BLaER1 treated with 17β-estradiol and CSF1 and Interleukin-3, amounts not matched to agents 10 nM and 100 nM (cell line): Measurements from ENCODE around the gene PLA2G15.
A peak's percentile ranks its signal among the peaks of the same experiment; 100 is the strongest.

ENCODE experiments used
- H3K27ac ChIP-seq, 11 experiments: shearing (Covaris generic); formaldehyde crosslinking; 2 replicates each; pipeline ENCODE4 v1.8.1; 2022
- H3K27me3 ChIP-seq, 11 experiments: shearing (Covaris generic); formaldehyde crosslinking; 2 replicates each; pipeline ENCODE4 v1.8.1; 2022
- H3K36me3 ChIP-seq, 11 experiments: shearing (Covaris generic); formaldehyde crosslinking; 2 replicates each; pipeline ENCODE4 v1.8.1; 2022
- H3K4me1 ChIP-seq, 10 experiments: shearing (Covaris generic); formaldehyde crosslinking; 2 replicates each; pipeline ENCODE4 v1.8.1; 2022
- H3K4me2 ChIP-seq, 11 experiments: shearing (Covaris generic); formaldehyde crosslinking; 2 replicates each; pipeline ENCODE4 v1.8.1; 2022
- H3K4me3 ChIP-seq, 10 experiments: shearing (Covaris generic); formaldehyde crosslinking; 2 replicates each; pipeline ENCODE4 v1.8.1; 2022
- H3K9ac ChIP-seq, 11 experiments: shearing (Covaris generic); formaldehyde crosslinking; 2 replicates each; pipeline ENCODE4 v1.8.1; 2022
- H3K9me3 ChIP-seq, 11 experiments: shearing (Covaris generic); formaldehyde crosslinking; replicated peaks in 1 of 11; 2 replicates each; pipeline ENCODE4 v1.8.1; 2022
- H4K20me1 ChIP-seq, 11 experiments: shearing (Covaris generic); formaldehyde crosslinking; 2 replicates each; pipeline ENCODE4 v1.8.1; 2022
- Cebpa-rat ChIP-seq, 11 experiments: shearing (Covaris generic); IDR thresholded peaks; 2 replicates each; pipeline ENCODE4 v1.8.1; 2022

PLA2G15 gene

GRCh38 chr16:68234188-68235107 is 10.7 kb upstream of the PLA2G15 start:
- peaks cover 0 to 16% (median 7%) of the 10 kb centered on the region in 11 experiments; a peak in 13 of 22 replicates for H3K9me3 ChIP-seq
- peak overlapping the region; percentile 66 to 93 (median 85) for H3K4me2 ChIP-seq
- peak overlapping the region in 9 of 11 experiments; percentile 38 to 76 (median 60); a peak in 17 of 22 replicates for H3K27ac ChIP-seq
- H3K27me3 ChIP-seq = no peaks in the 10 kb centered on the region
- H4K20me1 ChIP-seq = peaks cover 5 to 50% (median 10%) of the 10 kb centered on the region in 11 experiments; a peak in 15 of 22 replicates
- H3K4me3 ChIP-seq = no peak overlapping the region; a peak in 1 of 20 replicates
- H3K4me1 ChIP-seq = peaks cover 36 to 64% (median 46%) of the 10 kb centered on the region in 10 experiments
- TF ChIP-seq Cebpa-rat (IDR thresholded peaks at IDR 0.05) = no peak
- peak overlapping the region in 10 of 11 experiments; percentile 1 to 49 (median 29); a peak in 15 of 22 replicates for H3K9ac ChIP-seq
- peaks cover 11 to 29% (median 22%) of the 10 kb centered on the region in 11 experiments; a peak in 20 of 22 replicates for H3K36me3 ChIP-seq

DNA sequence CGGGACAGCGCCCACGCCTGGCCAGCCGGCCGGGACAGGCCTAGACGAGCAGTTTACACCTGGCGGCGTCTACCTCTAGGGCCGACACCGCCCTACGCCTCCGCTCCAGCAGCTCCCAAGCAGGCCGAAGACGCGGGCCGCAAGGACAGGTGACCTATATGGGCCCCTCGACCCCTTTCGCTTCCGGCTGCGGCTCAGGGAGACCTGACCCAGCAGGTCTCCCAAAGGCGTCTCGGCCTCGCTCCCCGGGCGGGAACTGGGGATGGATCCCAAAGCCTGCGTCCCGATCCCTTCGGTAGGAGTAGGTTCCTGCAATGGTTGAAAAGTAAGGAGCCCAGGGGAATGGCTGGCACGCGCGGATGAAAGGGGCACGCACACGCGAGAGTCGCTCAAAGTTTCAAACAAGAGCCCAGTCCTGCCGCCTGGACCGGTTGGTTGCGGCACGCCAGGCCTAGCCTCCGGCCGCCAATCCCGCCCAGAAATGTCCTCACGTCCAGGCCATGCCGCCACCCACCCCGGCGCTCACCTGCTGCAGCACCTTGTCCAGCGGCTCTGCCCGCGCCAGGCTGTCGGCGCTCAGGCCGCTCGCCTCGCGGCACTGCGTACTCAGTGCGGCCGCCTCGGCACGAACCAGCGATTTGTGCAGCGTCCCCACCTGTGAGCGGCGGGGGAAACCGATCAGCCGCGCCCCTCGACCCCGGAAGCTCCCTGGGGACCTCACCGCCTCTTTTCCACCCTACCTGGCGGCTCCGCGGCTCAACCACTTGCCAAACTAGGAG is 9.9 kb upstream of the PLA2G15 start:
- H4K20me1 ChIP-seq = peaks cover 0 to 42% (median 2%) of the 10 kb centered on the region in 11 experiments; a peak in 8 of 22 replicates
- peak overlapping the region in 8 of 11 experiments; percentile 38 to 76 (median 60); a peak in 11 of 22 replicates for H3K27ac ChIP-seq
- no peak for TF ChIP-seq Cebpa-rat (IDR thresholded peaks at IDR 0.05)
- H3K36me3 ChIP-seq = peaks cover 6 to 21% (median 15%) of the 10 kb centered on the region in 11 experiments; a peak in 18 of 22 replicates
- H3K9ac ChIP-seq = peak overlapping the region in 3 of 11 experiments; percentile 26 to 42 (median 37); a peak in 4 of 22 replicates
- peaks cover 0 to 16% (median 7%) of the 10 kb centered on the region in 11 experiments; a peak in 13 of 22 replicates for H3K9me3 ChIP-seq
- H3K4me3 ChIP-seq = no peak overlapping the region
- no peaks in the 10 kb centered on the region for H3K27me3 ChIP-seq
- H3K4me2 ChIP-seq = peak overlapping the region in 10 of 11 experiments; percentile 66 to 93 (median 86); a peak in 15 of 22 replicates
- H3K4me1 ChIP-seq = peaks cover 43 to 72% (median 53%) of the 10 kb centered on the region in 10 experiments

- TF ChIP-seq Cebpa-rat (IDR thresholded peaks at IDR 0.05) = no peak
- Histone ChIP-seq H3K27me3 (no peaks in the 10 kb centered on the region), H3K4me1 (peaks cover 43 to 72% (median 54%) of the 10 kb centered on the region in 10 experiments), H3K9ac (peak within 1 kb of the TSS; percentile 69 to 82 (median 77); a peak in 21 of 22 replicates), H3K36me3 (peaks cover 3 to 16% (median 10%) of the 10 kb centered on the region in 11 experiments; a peak in 17 of 22 replicates), H3K27ac (peak within 1 kb of the TSS in 10 of 11 experiments; percentile 58 to 87 (median 81); a peak in 19 of 22 replicates), H3K4me3 (peak within 1 kb of the TSS; percentile 55 to 70 (median 62); a peak in 19 of 20 replicates), H3K9me3 (peaks cover 0 to 16% (median 7%) of the 10 kb centered on the region in 11 experiments; a peak in 13 of 22 replicates), H4K20me1 (peaks cover 0 to 37% (median 0%) of the 10 kb centered on the region in 11 experiments; a peak in 7 of 22 replicates), H3K4me2 (peak within 1 kb of the TSS; percentile 87 to 97 (median 92))
Measured at GRCh38 chr16:68235887-68236136, 9.4 kb upstream of the PLA2G15 start, which contains the start of gene ESRP2. Gene ESRP2, minus strand, starts transcription at chr16:68236127. Its CDS starts 82 bp downstream, at chr16:68236045.

GRCh38 chr16:68236137-68236825 is 8.9 kb upstream of the PLA2G15 start:
- Histone ChIP-seq H3K27ac (peak overlapping the region in 8 of 11 experiments; percentile 68 to 87 (median 81); a peak in 14 of 22 replicates), H3K4me1 (peaks cover 43 to 72% (median 54%) of the 10 kb centered on the region in 10 experiments), H3K9ac (peak overlapping the region in 5 of 11 experiments; percentile 69 to 79 (median 77); a peak in 9 of 22 replicates), H3K36me3 (peaks cover 0 to 11% (median 6%) of the 10 kb centered on the region in 11 experiments; a peak in 15 of 22 replicates), H3K27me3 (no peaks in the 10 kb centered on the region), H4K20me1 (peaks cover 0 to 32% (median 0%) of the 10 kb centered on the region in 11 experiments; a peak in 7 of 22 replicates), H3K9me3 (peaks cover 0 to 16% (median 7%) of the 10 kb centered on the region in 11 experiments; a peak in 13 of 22 replicates), H3K4me3 (peak overlapping the region in 2 of 10 experiments; percentile 55 to 59; a peak in 2 of 20 replicates), H3K4me2 (peak overlapping the region; percentile 83 to 97 (median 91))
- TF ChIP-seq Cebpa-rat (IDR thresholded peaks at IDR 0.05) = no peak

DNA sequence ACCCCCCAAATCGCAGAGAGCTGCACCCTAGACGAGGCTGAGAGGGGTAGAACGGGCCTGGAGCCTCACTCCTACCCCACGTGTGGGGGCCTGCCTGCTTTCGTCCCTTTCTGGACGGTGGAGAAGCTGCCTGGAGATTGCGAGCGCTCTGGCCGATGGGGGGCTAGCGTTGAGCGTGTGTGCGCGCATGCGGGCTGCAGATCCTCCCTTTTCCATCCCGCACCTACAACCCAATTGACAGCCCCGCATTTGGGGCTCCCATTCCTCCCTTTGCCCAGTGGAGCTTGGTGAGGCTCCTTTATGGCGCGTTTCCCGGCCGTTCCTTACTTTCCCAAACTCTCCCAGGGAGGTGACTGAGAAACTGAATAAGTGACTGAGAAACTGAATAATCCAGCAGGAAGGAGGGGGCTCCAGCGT is 8.3 kb upstream of the PLA2G15 start:
- TF ChIP-seq Cebpa-rat (IDR thresholded peaks at IDR 0.05) = no peak
- Histone ChIP-seq H3K27ac (peak overlapping the region in 10 of 11 experiments; percentile 58 to 87 (median 81); a peak in 20 of 22 replicates), H3K36me3 (peaks cover 0 to 6% (median 1%) of the 10 kb centered on the region in 11 experiments; a peak in 13 of 22 replicates), H4K20me1 (peaks cover 0 to 27% (median 0%) of the 10 kb centered on the region in 11 experiments; a peak in 6 of 22 replicates), H3K4me2 (peak overlapping the region; percentile 83 to 97 (median 91)), H3K4me3 (peak overlapping the region; percentile 55 to 70 (median 62)), H3K9me3 (peaks cover 0 to 16% (median 7%) of the 10 kb centered on the region in 11 experiments; a peak in 13 of 22 replicates), H3K9ac (peak overlapping the region; percentile 69 to 82 (median 77); a peak in 21 of 22 replicates), H3K27me3 (no peaks in the 10 kb centered on the region), H3K4me1 (peaks cover 43 to 72% (median 54%) of the 10 kb centered on the region in 10 experiments)

GRCh38 chr16:68237243-68238028 is 7.7 kb upstream of the PLA2G15 start:
- no peaks in the 10 kb centered on the region; a peak in 1 of 22 replicates for H3K36me3 ChIP-seq
- H3K27ac ChIP-seq = peak overlapping the region; percentile 47 to 87 (median 81); a peak in 21 of 22 replicates
- peak overlapping the region; percentile 83 to 97 (median 91) for H3K4me2 ChIP-seq
- peaks cover 0 to 16% (median 7%) of the 10 kb centered on the region in 11 experiments; a peak in 13 of 22 replicates for H3K9me3 ChIP-seq
- peak overlapping the region; percentile 69 to 82 (median 77) for H3K9ac ChIP-seq
- no peak for TF ChIP-seq Cebpa-rat (IDR thresholded peaks at IDR 0.05)
- H4K20me1 ChIP-seq = peaks cover 0 to 21% (median 0%) of the 10 kb centered on the region in 11 experiments; a peak in 5 of 22 replicates
- H3K27me3 ChIP-seq = no peaks in the 10 kb centered on the region
- peaks cover 43 to 68% (median 54%) of the 10 kb centered on the region in 10 experiments for H3K4me1 ChIP-seq
- H3K4me3 ChIP-seq = peak overlapping the region; percentile 55 to 70 (median 62)

DNA sequence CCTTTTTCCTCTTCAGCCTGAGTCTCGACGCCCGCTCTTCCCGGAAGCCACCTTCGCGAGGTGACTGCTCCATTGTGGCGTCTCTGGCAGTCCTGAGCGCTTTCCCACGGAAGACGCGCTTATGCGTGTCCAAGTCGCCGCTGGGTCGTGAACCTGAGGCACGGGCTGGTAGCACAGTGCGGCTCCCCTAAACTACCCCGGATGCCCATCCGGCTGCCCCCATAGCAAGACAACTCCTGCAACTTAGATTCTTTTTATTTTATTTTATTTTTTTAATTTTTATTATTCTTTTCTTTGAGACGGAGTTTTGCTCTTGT is 7.2 kb upstream of the PLA2G15 start:
- Histone ChIP-seq H3K4me2 (peak overlapping the region; percentile 83 to 97 (median 91)), H3K27me3 (no peaks in the 10 kb centered on the region), H4K20me1 (peaks cover 0 to 16% (median 0%) of the 10 kb centered on the region in 11 experiments; a peak in 4 of 22 replicates), H3K4me1 (peaks cover 43 to 63% (median 53%) of the 10 kb centered on the region in 10 experiments), H3K9me3 (peaks cover 0 to 16% (median 7%) of the 10 kb centered on the region in 11 experiments; a peak in 13 of 22 replicates), H3K9ac (peak overlapping the region; percentile 67 to 82 (median 77)), H3K4me3 (peak overlapping the region; percentile 55 to 70 (median 62)), H3K36me3 (no peaks in the 10 kb centered on the region), H3K27ac (peak overlapping the region; percentile 47 to 87 (median 78); a peak in 21 of 22 replicates)
- TF ChIP-seq Cebpa-rat (IDR thresholded peaks at IDR 0.05) = no peak
